Measurements from ENCODE around the gene SLC4A11.

- no peak for TF ChIP-seq CTCF (IDR thresholded peaks at IDR 0.05; ENCODE audit: poor library complexity, severe bottlenecking)
- no peak for TF ChIP-seq POLR2AphosphoS5 (IDR thresholded peaks at IDR 0.05)
- no peak for TF ChIP-seq TAF1 (IDR thresholded peaks at IDR 0.05; ENCODE audit: low read depth)
- TF ChIP-seq REST (IDR thresholded peaks at IDR 0.05; ENCODE audit: borderline replicate concordance), result no peak
- TF ChIP-seq MXI1 (conservative IDR thresholded peaks at IDR 0.05; ENCODE audit: poor library complexity, severe bottlenecking), result no peak
- no peak for TF ChIP-seq RAD21 (conservative IDR thresholded peaks at IDR 0.05)
Measured at GRCh38 chr20:3226864-3227263, 12.1 kb downstream of the SLC4A11 start.
